K562 (cell line): ENCODE results near the gene LEO1. TPM values are rescaled to one million over a fixed set of nuclear protein-coding genes. Genes with fewer than 3 reads are reported as not detected.

ENCODE experiments used
- ATF3 ChIP-seq, 2 experiments: fragments of 450-650 bp in 1 of 2; sonication (generic) in 1 of 2; formaldehyde crosslinking in 1 of 2; IDR thresholded peaks in 1 of 2; conservative IDR thresholded peaks in 1 of 2; 2 replicates each; pipeline versions ENCODE4 v1.6.1 to v1.8.1; 2016 to 2023; ENCODE audit warnings: mild to moderate bottlenecking in 2 of 2, moderate library complexity in 2 of 2, inconsistent platforms in 1 of 2, missing genetic modification reagents in 1 of 2
- CREB5 ChIP-seq: fragments of 250-450 bp; sonication (Bioruptor Pico); IDR thresholded peaks from 2 replicates; pipeline ENCODE4 v1.5.0; 2020; ENCODE audit warnings: mild to moderate bottlenecking
- FOSL1 ChIP-seq: fragments of 200-800 bp; sonication (Bioruptor generic); conservative IDR thresholded peaks from 2 replicates; pipeline ENCODE4 v1.6.1; 2016; ENCODE audit warnings: missing genetic modification characterization, missing compliant biosample characterization
- FOXJ2 ChIP-seq: fragments of 200-800 bp; sonication (Bioruptor generic); IDR thresholded peaks from 2 replicates; pipeline ENCODE4 v1.6.1; 2016; ENCODE audit warnings: missing genetic modification characterization, missing compliant biosample characterization
- HMGXB4 ChIP-seq: sonication (generic); formaldehyde crosslinking; IDR thresholded peaks from 2 replicates; pipeline ENCODE4 v1.8.1; 2023; ENCODE audit warnings: mild to moderate bottlenecking, missing genetic modification reagents
- IFI16 ChIP-seq: fragments of 250-450 bp; sonication (Bioruptor Pico); IDR thresholded peaks from 2 replicates; pipeline ENCODE4 v2.1.2; 2022; ENCODE audit warnings: mild to moderate bottlenecking, inconsistent platforms
- KLF13 ChIP-seq: fragments of 450-650 bp; IDR thresholded peaks from 2 replicates; pipeline ENCODE4 v1.6.1; 2016; ENCODE audit warnings: missing genetic modification characterization, low read depth, mild to moderate bottlenecking, missing compliant biosample characterization, moderate library complexity, borderline replicate concordance
- MAFG ChIP-seq: fragments of 450-650 bp; conservative IDR thresholded peaks from 2 replicates; pipeline ENCODE4 v1.6.1; 2016; ENCODE audit warnings: missing genetic modification characterization, missing compliant biosample characterization
- MLX ChIP-seq, 2 experiments: fragments of 450-650 bp in 1 of 2; sonication (generic) in 1 of 2; formaldehyde crosslinking; conservative IDR thresholded peaks; 2 replicates each; pipeline versions ENCODE4 v1.4.0 to v1.8.1; 2020 to 2022; ENCODE audit warnings: mild to moderate bottlenecking in 1 of 2, missing genetic modification reagents in 1 of 2
- MTA1 ChIP-seq: fragments of 450-650 bp; IDR thresholded peaks from 2 replicates; pipeline ENCODE4 v1.6.1; 2017; ENCODE audit warnings: borderline replicate concordance
- NELFE ChIP-seq: IDR thresholded peaks from 2 replicates; pipeline ENCODE4 v1.6.1; 2011; ENCODE audit warnings: mild to moderate bottlenecking; ENCODE audit not compliant: insufficient read depth, insufficient read length
- NONO ChIP-seq, 2 experiments: fragments of 200-400 bp in 1 of 2; fragments of 450-650 bp in 1 of 2; formaldehyde crosslinking in 1 of 2; IDR thresholded peaks; 2 replicates each; pipeline ENCODE4 v1.6.1; 2017; ENCODE audit warnings: low read depth in 2 of 2, mild to moderate bottlenecking in 2 of 2, moderate library complexity in 2 of 2, low read length in 1 of 2
- NRF1 ChIP-seq, 2 experiments: fragments of 450-650 bp; IDR thresholded peaks in 1 of 2; conservative IDR thresholded peaks in 1 of 2; 2 replicates each; pipeline ENCODE4 v1.6.1; 2014; ENCODE audit warnings: mild to moderate bottlenecking in 2 of 2
- PTBP1 ChIP-seq: fragments of 200-400 bp; formaldehyde crosslinking; IDR thresholded peaks from 2 replicates; pipeline ENCODE4 v1.6.1; 2017; ENCODE audit warnings: low read depth, low read length
- RFX5 ChIP-seq: IDR thresholded peaks from 2 replicates; pipeline ENCODE4 v1.6.1; 2011; ENCODE audit warnings: low read depth, mild to moderate bottlenecking, improper control_type of control experiment, low read length
- SMARCC2 ChIP-seq: fragments of 450-650 bp; IDR thresholded peaks from 2 replicates; pipeline ENCODE4 v1.6.1; 2017; ENCODE audit warnings: antibody characterized with exemption, moderate library complexity, mild to moderate bottlenecking, low read depth
- TCF15 ChIP-seq: fragments of 250-450 bp; sonication (Bioruptor Pico); IDR thresholded peaks from 2 replicates; pipeline ENCODE4 v1.8.0; 2022; ENCODE audit warnings: moderate library complexity, mild to moderate bottlenecking, inconsistent platforms
- TEAD1 ChIP-seq, 2 experiments: fragments of 450-650 bp in 1 of 2; sonication (generic) in 1 of 2; formaldehyde crosslinking; IDR thresholded peaks; 2 replicates each; pipeline versions ENCODE4 v1.4.0 to v1.8.0; 2020 to 2022; ENCODE audit warnings: mild to moderate bottlenecking in 2 of 2, missing genetic modification reagents in 1 of 2
- ZBTB26 ChIP-seq: fragments of 450-650 bp; formaldehyde crosslinking; IDR thresholded peaks from 2 replicates; pipeline ENCODE4 v1.4.0; 2022; ENCODE audit warnings: missing genetic modification characterization
- ZNF146 ChIP-seq: IDR thresholded peaks from one replicate; pipeline ENCODE4 v1.6.1; 2018; ENCODE audit warnings: missing compliant biosample characterization; ENCODE audit not compliant: unreplicated experiment
- polyA plus RNA-seq, 8 experiments: library from polyadenylated mRNA; depleted of rRNA in 4 of 8; stranded (reverse) in 5 of 8; unstranded in 3 of 8; fragments of >200 nt; fragmentation: Nextera tagmentation in 2 of 8; fragmentation: Illumina TruSeq in 1 of 8; extraction: Ambion mirVana in 2 of 8; extraction: Trizol in 1 of 8; gene quantifications; 2 replicates each; pipeline versions ENCODE4 v1.2.1 to v1.2.3, GENCODE V29; 2011 to 2014; ENCODE audit warnings: inconsistent platforms in 1 of 8, missing spikeins in 1 of 8
- total RNA-seq, 7 experiments: library from RNA; depleted of rRNA in 6 of 7; stranded (reverse); fragments of >200 nt in 6 of 7; fragmentation: Illumina TruSeq in 2 of 7; extraction: Trizol in 2 of 7; gene quantifications; 2 replicates each; pipeline versions ENCODE4 v1.2.1 to v1.2.3, GENCODE V29; 2011 to 2021; ENCODE audit warnings: low replicate concordance in 1 of 7

The LEO1 gene
- total and polyA plus RNA-seq, 9 of the 15 experiments (the other 6 are each of a cell fraction or from before 2014, with no cell fraction given), result 8.4 to 48.3 (median 37.9) TPM

GRCh38 chr15:51982013-51982769 lies 10.6 kb upstream of the LEO1 start (continued):
- TF ChIP-seq ATF3 (IDR thresholded peaks at IDR 0.05) (no peak), ATF3 (CRISPR knock-in tag; conservative IDR thresholded peaks at IDR 0.05) (no peak), FOXJ2 (tag) (no peak), NELFE (no peak), TCF15 (CRISPR knock-in tag) (no peak), MTA1 (peak; percentile 55; the same call in 1 of the 2 replicates), HMGXB4 (CRISPR knock-in tag) (no peak), RFX5 (no peak), MAFG (tag) (0 out of 2 replicates have a peak, but pooled peaks have one; percentile 22), FOSL1 (peak; percentile 35; the same call in 1 of the 2 replicates), CREB5 (no peak), KLF13 (no peak), NONO (IDR thresholded peaks at IDR 0.05; ENCODE audit: low read depth in 2 of 2, low read length in 1 of 2) (no peak), SMARCC2 (peak; percentile 55), IFI16 (CRISPR knock-in tag) (no peak), ZBTB26 (no peak), NRF1 (conservative IDR thresholded peaks at IDR 0.05 in 1 of 2, IDR thresholded peaks at IDR 0.05 in 1 of 2) (no peak), TEAD1 (CRISPR knock-in tag; IDR thresholded peaks at IDR 0.05) (0 out of 4 replicates have a peak, but pooled peaks of 1 of the 2 experiments have one; percentile 7), ZNF146 (CRISPR knock-in tag) (no peak), MLX (CRISPR knock-in tag; conservative IDR thresholded peaks at IDR 0.05) (no peak), PTBP1 (no peak)
